CD14-positive monocyte (primary cell): ENCODE measurements around the gene AMIGO2. TPM values are rescaled to one million over a fixed set of nuclear protein-coding genes. Genes with fewer than 3 reads are reported as not detected.

Experiments used
- DNase-seq, 3 donors: peaks; one replicate each; pipeline ENCODE4 v3.0.0-alpha.2; 2011 to 2022
- H2AFZ ChIP-seq: 2 replicates; pipeline ENCODE4 v1.6.0; 2012; ENCODE audit warnings: mild to moderate bottlenecking, low read depth, low read length, inconsistent platforms; ENCODE audit not compliant: insufficient read depth, poor library complexity, severe bottlenecking
- H3K27ac ChIP-seq, 2 donors: 1 replicate in 1 of 2; 2 replicates in 1 of 2; pipeline ENCODE4 v1.5.1; 2012 to 2013; ENCODE audit warnings: low read length in 2 of 2, control low read depth in 1 of 2, inconsistent platforms in 1 of 2, low read depth in 1 of 2, mild to moderate bottlenecking in 1 of 2
- H3K27me3 ChIP-seq, 2 donors: one replicate each; pipeline versions ENCODE4 v1.6.0 to v1.6.1; 2011 to 2013; ENCODE audit warnings: low read length in 2 of 2; ENCODE audit not compliant: control insufficient read depth in 2 of 2, insufficient read depth in 2 of 2
- H3K36me3 ChIP-seq, 2 donors: replicated peaks in 1 of 2; 1 replicate in 1 of 2; 2 replicates in 1 of 2; pipeline versions ENCODE4 v1.5.1 to v1.6.1; 2012 to 2013; ENCODE audit warnings: low read length in 2 of 2, control low read depth in 1 of 2, inconsistent platforms in 1 of 2, mild to moderate bottlenecking in 1 of 2; ENCODE audit not compliant: insufficient read depth in 2 of 2, control insufficient read depth in 1 of 2
- H3K4me1 ChIP-seq, 2 donors: 1 replicate in 1 of 2; 2 replicates in 1 of 2; pipeline versions ENCODE4 v1.5.1 to v1.6.1; 2012 to 2013; ENCODE audit warnings: low read length in 2 of 2, control low read depth in 1 of 2, inconsistent platforms in 1 of 2, mild to moderate bottlenecking in 1 of 2, moderate library complexity in 1 of 2; ENCODE audit not compliant: insufficient read depth in 2 of 2, control insufficient read depth in 1 of 2
- H3K4me2 ChIP-seq: replicated peaks from 2 replicates; pipeline ENCODE3; 2012; ENCODE audit warnings: low read length, moderate library complexity, mild to moderate bottlenecking; ENCODE audit not compliant: poor library complexity, severe bottlenecking; ENCODE audit errors: extremely low read depth
- H3K4me3 ChIP-seq, 3 experiments: fragments of 200-600 bp in 1 of 3; sonication (generic) in 1 of 3; replicated peaks in 1 of 3; 1 replicate in 2 of 3; 2 replicates in 1 of 3; pipeline ENCODE4 v1.5.1; 2011 to 2013; ENCODE audit warnings: low read length in 3 of 3, mild to moderate bottlenecking in 3 of 3, control low read depth in 2 of 3, low read depth in 2 of 3, inconsistent platforms in 1 of 3, moderate library complexity in 1 of 3
- H3K79me2 ChIP-seq: 2 replicates; pipeline ENCODE4 v1.6.0; 2012; ENCODE audit warnings: mild to moderate bottlenecking, control low read depth, inconsistent platforms, low read length, moderate library complexity; ENCODE audit not compliant: insufficient read depth
- H3K9ac ChIP-seq: 2 replicates; pipeline ENCODE4 v1.6.0; 2017; ENCODE audit warnings: low read length, mild to moderate bottlenecking; ENCODE audit not compliant: insufficient read depth, poor library complexity, severe bottlenecking
- H3K9me3 ChIP-seq, 2 donors: replicated peaks in 1 of 2; 1 replicate in 1 of 2; 2 replicates in 1 of 2; pipeline versions ENCODE4 v1.5.1 to v1.6.1; 2012 to 2013; ENCODE audit warnings: low read length in 2 of 2, control low read depth in 1 of 2; ENCODE audit not compliant: control insufficient read depth in 1 of 2, insufficient read depth in 1 of 2
- H4K20me1 ChIP-seq: 2 replicates; pipeline ENCODE4 v1.6.0; 2012; ENCODE audit warnings: mild to moderate bottlenecking, low read length, control low read depth, moderate library complexity; ENCODE audit not compliant: insufficient read depth
- H3K27ac Mint-ChIP-seq, 7 donors: one replicate each; pipeline ENCODE4 v1.8.0; 2020; ENCODE audit warnings: mild to moderate bottlenecking in 7 of 7, mixed read lengths in 7 of 7, moderate library complexity in 6 of 7, inconsistent platforms in 2 of 7
- H3K27me3 Mint-ChIP-seq, 3 donors: one replicate each; pipeline ENCODE4 v1.8.0; 2021 to 2022; ENCODE audit warnings: low read depth in 3 of 3, mild to moderate bottlenecking in 3 of 3, mixed read lengths in 3 of 3, moderate library complexity in 3 of 3, inconsistent platforms in 1 of 3
- H3K36me3 Mint-ChIP-seq, 2 donors: one replicate each; pipeline ENCODE4 v1.8.0; 2020; ENCODE audit warnings: mixed read lengths in 2 of 2, inconsistent platforms in 1 of 2, mild to moderate bottlenecking in 1 of 2
- H3K4me1 Mint-ChIP-seq: one replicate; pipeline ENCODE4 v1.8.0; 2020; ENCODE audit warnings: mild to moderate bottlenecking, mixed read lengths
- H3K4me3 Mint-ChIP-seq, 2 donors: one replicate each; pipeline ENCODE4 v1.8.0; 2020; ENCODE audit warnings: mild to moderate bottlenecking in 2 of 2, mixed read lengths in 2 of 2, moderate library complexity in 1 of 2
- H3K9me3 Mint-ChIP-seq, 7 donors: one replicate each; pipeline ENCODE4 v1.8.0; 2020 to 2022; ENCODE audit warnings: mixed read lengths in 7 of 7, mild to moderate bottlenecking in 6 of 7, moderate library complexity in 6 of 7, inconsistent platforms in 2 of 7
- CTCF ChIP-seq: fragments of 200-600 bp; IDR thresholded peaks from one replicate; pipeline ENCODE4 v1.8.0; 2022; ENCODE audit warnings: antibody characterized with exemption, mild to moderate bottlenecking
- WGBS: methylation state at CpG from one replicate; pipeline ENCODE4 v1.1.5; 2013; ENCODE audit warnings: missing lambda C conversion rate; ENCODE audit not compliant: insufficient coverage; 5-methylcytosine and 5-hydroxymethylcytosine counted together
- intact Hi-C, 2 donors: fragments of 100-400 bp; cut with micrococcal nuclease; formaldehyde crosslinking; loops; one replicate each; pipeline versions ENCODE4 v1.15.0 to v1.15.1; 2023
- polyA plus RNA-seq, 3 donors: library from polyadenylated mRNA; depleted of rRNA in 1 of 3; unstranded in 2 of 3; stranded (reverse) in 1 of 3; fragments of 300-500 nt in 2 of 3; fragments of >200 nt in 1 of 3; fragmentation: Illumina TruSeq in 2 of 3; gene quantifications; 1 replicate in 2 of 3; 2 replicates in 1 of 3; pipeline ENCODE4 v1.2.3, GENCODE V29; 2012 to 2021

Gene AMIGO2
- polyA plus RNA-seq, 3 donors, result 0.14 to 0.77 (median 0.21) TPM

GRCh38 chr12:47085815-47086252, 6.1 kb upstream of the AMIGO2 start:
- peak overlapping the region in 3 of 7 donors; percentile 65 to 79 (median 73) for H3K27ac Mint-ChIP-seq
- Histone ChIP-seq H4K20me1 (no peaks in the 10 kb centered on the region), H3K27ac (peak overlapping the region in 1 of 2 donors; percentile 61), H3K79me2 (no peaks in the 10 kb centered on the region), H3K36me3 (no peaks in the 10 kb centered on the region), H3K4me1 (peaks cover 27 to 48% of the 10 kb centered on the region in 2 donors), H3K9ac (no peak overlapping the region), H3K4me2 (peak overlapping the region; percentile 58), H2AFZ (no peak overlapping the region), H3K4me3 (peak overlapping the region in 2 of 3 experiments; percentile 20 to 45), H3K9me3 (no peaks in the 10 kb centered on the region), H3K27me3 (no peaks in the 10 kb centered on the region)
- peak overlapping the region in 1 of 2 donors; percentile 7 for H3K4me3 Mint-ChIP-seq
- H3K27me3 Mint-ChIP-seq, result peaks cover 0 to 2% (median 0%) of the 10 kb centered on the region in 3 donors
- H3K4me1 Mint-ChIP-seq, result peaks cover 51% of the 10 kb centered on the region
- H3K9me3 Mint-ChIP-seq, result peaks cover 0 to under 1% (median 0%) of the 10 kb centered on the region in 7 donors
- WGBS, result 0% methylated on average over 3 of the region's 6 CpGs
- no peak for TF ChIP-seq CTCF
- DNase-seq, result peak; percentile 51 to 77 (median 76)
- no peaks in the 10 kb centered on the region for H3K36me3 Mint-ChIP-seq
- intact Hi-C loops, result loop anchor here (10.0 kb wide), 2 partner anchors 229 to 309 kb away; no protein-coding TSS in a partner anchor

DNA sequence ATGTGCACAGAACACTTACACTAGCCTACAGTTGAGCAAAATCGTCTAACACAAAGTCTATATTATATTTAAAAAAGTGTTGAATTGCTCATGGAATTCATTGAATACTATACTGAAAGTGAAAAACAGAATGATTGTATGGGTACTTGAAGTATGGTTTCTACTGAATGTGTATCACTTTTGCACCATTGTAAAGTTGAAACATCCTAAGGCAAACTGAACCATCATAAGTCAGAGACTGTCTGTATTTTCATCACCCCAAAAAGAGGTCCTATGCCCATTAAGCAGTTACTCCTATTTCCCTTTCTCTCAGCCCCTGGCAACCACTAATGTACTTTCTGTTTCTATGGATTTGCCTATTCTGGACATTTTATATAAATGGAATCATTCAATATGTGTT, 4.4 kb upstream of the AMIGO2 start:
- Histone ChIP-seq H3K4me2 (no peak overlapping the region), H2AFZ (no peak overlapping the region), H3K27me3 (peaks cover 0 to 3% of the 10 kb centered on the region in 2 donors), H3K36me3 (no peaks in the 10 kb centered on the region), H3K79me2 (no peaks in the 10 kb centered on the region), H3K9me3 (no peaks in the 10 kb centered on the region), H3K4me1 (peaks cover 37 to 60% of the 10 kb centered on the region in 2 donors), H3K27ac (no peak overlapping the region), H3K4me3 (no peak overlapping the region), H4K20me1 (no peaks in the 10 kb centered on the region), H3K9ac (no peak overlapping the region)
- Mint-ChIP-seq H3K36me3 (no peaks in the 10 kb centered on the region), H3K4me1 (peaks cover 60% of the 10 kb centered on the region), H3K27me3 (peaks cover 1 to 5% (median 3%) of the 10 kb centered on the region in 3 donors), H3K27ac (peak overlapping the region in 2 of 7 donors; percentile 30 to 50), H3K9me3 (no peaks in the 10 kb centered on the region), H3K4me3 (no peak overlapping the region)
- WGBS, result no CpG with 5 or more reads among the region's 1 CpG
- no peak for TF ChIP-seq CTCF
- no peak for DNase-seq
- intact Hi-C loops, result loop anchor here (5.0 to 10.0 kb wide), 3 partner anchors 133 to 311 kb away; no protein-coding TSS in a partner anchor
